DND-41 (cell line): ENCODE results near the gene RAB20.

Source experiments
- ATAC-seq: fragments of 200-7000 bp; cut with Tn5 transposase; 3 replicates; pipeline ENCODE4 v1.9.1; 2021; ENCODE audit warnings: low read depth; ENCODE audit not compliant: insufficient read depth
- DNase-seq: peaks from one replicate; pipeline ENCODE4 v3.0.0-alpha.2; 2020
- H2AFZ ChIP-seq: 2 replicates; pipeline ENCODE4 v1.6.0; 2012; ENCODE audit warnings: low read depth, low read length
- H3K27ac ChIP-seq: 2 replicates; pipeline ENCODE4 v1.5.1; 2012; ENCODE audit warnings: low read length, inconsistent platforms
- H3K27me3 ChIP-seq: fragments of 200-600 bp; sonication (generic); 2 replicates; pipeline ENCODE4 v1.6.0; 2012; ENCODE audit warnings: low read length, mild to moderate bottlenecking, inconsistent platforms; ENCODE audit not compliant: insufficient read depth, poor library complexity
- H3K36me3 ChIP-seq: 2 replicates; pipeline ENCODE4 v1.5.1; 2012; ENCODE audit warnings: low read length, inconsistent platforms; ENCODE audit not compliant: insufficient read depth
- H3K4me1 ChIP-seq: 2 replicates; pipeline ENCODE4 v1.5.1; 2012; ENCODE audit warnings: mild to moderate bottlenecking, low read length; ENCODE audit not compliant: insufficient read depth
- H3K4me2 ChIP-seq: 2 replicates; pipeline ENCODE4 v1.6.0; 2012; ENCODE audit warnings: mild to moderate bottlenecking, moderate library complexity, low read length, inconsistent platforms; ENCODE audit not compliant: insufficient read depth
- H3K4me3 ChIP-seq, 2 experiments: fragments of 200-600 bp in 1 of 2; shearing (Covaris generic) in 1 of 2; 2 replicates each; pipeline ENCODE4 v1.5.1; 2012 to 2016; ENCODE audit warnings: inconsistent platforms in 2 of 2, low read length in 2 of 2, mild to moderate bottlenecking in 2 of 2, low read depth in 1 of 2, moderate library complexity in 1 of 2
- H3K79me2 ChIP-seq: 2 replicates; pipeline ENCODE4 v1.6.0; 2012; ENCODE audit warnings: low read length, inconsistent platforms; ENCODE audit not compliant: insufficient read depth
- H3K9ac ChIP-seq: 2 replicates; pipeline ENCODE4 v1.6.0; 2012; ENCODE audit warnings: low read depth, mild to moderate bottlenecking, inconsistent platforms, low read length, moderate library complexity
- H3K9me3 ChIP-seq: 2 replicates; pipeline ENCODE4 v1.5.1; 2012; ENCODE audit warnings: low read length, moderate library complexity, mild to moderate bottlenecking, inconsistent platforms; ENCODE audit not compliant: insufficient read depth, severe bottlenecking
- H4K20me1 ChIP-seq: 2 replicates; pipeline ENCODE4 v1.6.0; 2012; ENCODE audit warnings: low read length; ENCODE audit not compliant: insufficient read depth
- EZH2 ChIP-seq: IDR thresholded peaks from 3 replicates; pipeline ENCODE4 v1.6.1; 2012; ENCODE audit warnings: borderline replicate concordance, low read depth, mild to moderate bottlenecking, moderate library complexity, low read length, inconsistent platforms; ENCODE audit not compliant: severe bottlenecking
- TF ChIP-seq, protein P1 (sequence below): IDR thresholded peaks from 2 replicates; pipeline ENCODE4 v1.5.1; 2012; ENCODE audit warnings: borderline replicate concordance, low read length, moderate library complexity, mild to moderate bottlenecking; ENCODE audit not compliant: poor library complexity, severe bottlenecking; ENCODE audit errors: extremely low read depth

The RAB20 gene

DNA sequence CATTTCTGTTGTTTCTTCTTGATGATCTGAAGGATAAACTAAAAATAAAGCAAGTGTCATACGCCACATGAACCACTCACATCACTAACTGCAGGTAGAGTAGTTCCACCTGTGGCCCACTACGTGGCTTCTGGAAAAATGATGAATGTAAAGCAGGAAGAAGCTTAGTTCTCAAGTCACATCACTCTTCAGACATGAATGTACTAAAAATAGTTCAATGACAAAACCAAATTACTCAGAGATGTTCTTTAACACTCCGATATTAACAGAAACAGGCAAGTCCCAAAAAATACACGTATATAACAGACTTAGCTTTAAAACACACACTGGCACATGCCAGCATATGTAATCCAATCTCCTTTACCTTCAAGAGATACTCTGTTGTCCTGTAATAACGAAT, 21.6 kb downstream of the RAB20 start:
- H3K4me1 ChIP-seq: no peaks in the 10 kb centered on the region
- H3K4me3 ChIP-seq: no peak overlapping the region
- H3K79me2 ChIP-seq: no peaks in the 10 kb centered on the region
- H2AFZ ChIP-seq: no peak overlapping the region
- DNase-seq (no peak), ATAC-seq (no peak)
- H3K36me3 ChIP-seq: no peaks in the 10 kb centered on the region
- no peak overlapping the region for H3K4me2 ChIP-seq
- peaks cover 3% of the 10 kb centered on the region; the same call in 1 of the 2 replicates for H4K20me1 ChIP-seq
- H3K9ac ChIP-seq: no peak overlapping the region
- no peaks in the 10 kb centered on the region for H3K27me3 ChIP-seq
- no peak overlapping the region for H3K27ac ChIP-seq
- H3K9me3 ChIP-seq: no peaks in the 10 kb centered on the region
- TF ChIP-seq, protein P1, sequence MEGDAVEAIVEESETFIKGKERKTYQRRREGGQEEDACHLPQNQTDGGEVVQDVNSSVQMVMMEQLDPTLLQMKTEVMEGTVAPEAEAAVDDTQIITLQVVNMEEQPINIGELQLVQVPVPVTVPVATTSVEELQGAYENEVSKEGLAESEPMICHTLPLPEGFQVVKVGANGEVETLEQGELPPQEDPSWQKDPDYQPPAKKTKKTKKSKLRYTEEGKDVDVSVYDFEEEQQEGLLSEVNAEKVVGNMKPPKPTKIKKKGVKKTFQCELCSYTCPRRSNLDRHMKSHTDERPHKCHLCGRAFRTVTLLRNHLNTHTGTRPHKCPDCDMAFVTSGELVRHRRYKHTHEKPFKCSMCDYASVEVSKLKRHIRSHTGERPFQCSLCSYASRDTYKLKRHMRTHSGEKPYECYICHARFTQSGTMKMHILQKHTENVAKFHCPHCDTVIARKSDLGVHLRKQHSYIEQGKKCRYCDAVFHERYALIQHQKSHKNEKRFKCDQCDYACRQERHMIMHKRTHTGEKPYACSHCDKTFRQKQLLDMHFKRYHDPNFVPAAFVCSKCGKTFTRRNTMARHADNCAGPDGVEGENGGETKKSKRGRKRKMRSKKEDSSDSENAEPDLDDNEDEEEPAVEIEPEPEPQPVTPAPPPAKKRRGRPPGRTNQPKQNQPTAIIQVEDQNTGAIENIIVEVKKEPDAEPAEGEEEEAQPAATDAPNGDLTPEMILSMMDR: no peak
- TF ChIP-seq EZH2: no peak

GRCh38 chr13:110538632-110539031, 22.9 kb downstream of the RAB20 start:
- no peaks in the 10 kb centered on the region for H3K9me3 ChIP-seq
- H3K4me1 ChIP-seq: no peaks in the 10 kb centered on the region
- H3K27me3 ChIP-seq: no peaks in the 10 kb centered on the region
- no peaks in the 10 kb centered on the region for H3K36me3 ChIP-seq
- DNase-seq: no peak
- H3K4me2 ChIP-seq: no peak overlapping the region
- no peak overlapping the region for H2AFZ ChIP-seq
- TF ChIP-seq, protein P1: no peak
- no peak for TF ChIP-seq EZH2
- H3K79me2 ChIP-seq: no peaks in the 10 kb centered on the region
- no peak overlapping the region for H3K4me3 ChIP-seq
- peaks cover 8% of the 10 kb centered on the region; the same call in 1 of the 2 replicates for H4K20me1 ChIP-seq
- no peak for ATAC-seq
- H3K27ac ChIP-seq: no peak overlapping the region
- H3K9ac ChIP-seq: no peak overlapping the region

GRCh38 chr13:110536006-110536693, 25.4 kb downstream of the RAB20 start:
- Histone ChIP-seq H3K4me2 (no peak overlapping the region), H3K4me3 (no peak overlapping the region), H4K20me1 (peaks cover 5% of the 10 kb centered on the region; the same call in 1 of the 2 replicates), H2AFZ (no peak overlapping the region), H3K79me2 (no peaks in the 10 kb centered on the region), H3K27ac (no peak overlapping the region), H3K9me3 (no peaks in the 10 kb centered on the region), H3K9ac (no peak overlapping the region), H3K4me1 (no peaks in the 10 kb centered on the region), H3K27me3 (no peaks in the 10 kb centered on the region), H3K36me3 (no peaks in the 10 kb centered on the region)
- ATAC-seq (no peak), DNase-seq (no peak)
- TF ChIP-seq, protein P1: no peak
- TF ChIP-seq EZH2: no peak

- no peak for ATAC-seq
- no peak overlapping the region for H3K4me3 ChIP-seq
These were observed 26.0 kb downstream of the RAB20 start for GRCh38 chr13:110535526-110535925.

More at GRCh38 chr13:110535526-110535925, 26.0 kb downstream of the RAB20 start:
- Histone ChIP-seq H3K27me3 (no peaks in the 10 kb centered on the region), H3K4me1 (no peaks in the 10 kb centered on the region), H3K79me2 (no peaks in the 10 kb centered on the region), H3K9ac (no peak overlapping the region), H2AFZ (no peak overlapping the region), H3K36me3 (no peaks in the 10 kb centered on the region), H3K27ac (no peak overlapping the region), H4K20me1 (peaks cover 5% of the 10 kb centered on the region; the same call in 1 of the 2 replicates), H3K4me2 (no peak overlapping the region), H3K9me3 (no peaks in the 10 kb centered on the region)
- TF ChIP-seq, protein P1: no peak
- no peak for TF ChIP-seq EZH2
- DNase-seq: no peak
